GM21360 (cell line): ENCODE measurements around the gene PAX1.

Experiments
- ATAC-seq: cut with Tn5 transposase; IDR thresholded peaks from one replicate; pipeline ENCODE4 v1.9.1; 2021; ENCODE audit warnings: mild to moderate bottlenecking, moderate library complexity; ENCODE audit not compliant: unreplicated experiment

The PAX1 gene

DNA sequence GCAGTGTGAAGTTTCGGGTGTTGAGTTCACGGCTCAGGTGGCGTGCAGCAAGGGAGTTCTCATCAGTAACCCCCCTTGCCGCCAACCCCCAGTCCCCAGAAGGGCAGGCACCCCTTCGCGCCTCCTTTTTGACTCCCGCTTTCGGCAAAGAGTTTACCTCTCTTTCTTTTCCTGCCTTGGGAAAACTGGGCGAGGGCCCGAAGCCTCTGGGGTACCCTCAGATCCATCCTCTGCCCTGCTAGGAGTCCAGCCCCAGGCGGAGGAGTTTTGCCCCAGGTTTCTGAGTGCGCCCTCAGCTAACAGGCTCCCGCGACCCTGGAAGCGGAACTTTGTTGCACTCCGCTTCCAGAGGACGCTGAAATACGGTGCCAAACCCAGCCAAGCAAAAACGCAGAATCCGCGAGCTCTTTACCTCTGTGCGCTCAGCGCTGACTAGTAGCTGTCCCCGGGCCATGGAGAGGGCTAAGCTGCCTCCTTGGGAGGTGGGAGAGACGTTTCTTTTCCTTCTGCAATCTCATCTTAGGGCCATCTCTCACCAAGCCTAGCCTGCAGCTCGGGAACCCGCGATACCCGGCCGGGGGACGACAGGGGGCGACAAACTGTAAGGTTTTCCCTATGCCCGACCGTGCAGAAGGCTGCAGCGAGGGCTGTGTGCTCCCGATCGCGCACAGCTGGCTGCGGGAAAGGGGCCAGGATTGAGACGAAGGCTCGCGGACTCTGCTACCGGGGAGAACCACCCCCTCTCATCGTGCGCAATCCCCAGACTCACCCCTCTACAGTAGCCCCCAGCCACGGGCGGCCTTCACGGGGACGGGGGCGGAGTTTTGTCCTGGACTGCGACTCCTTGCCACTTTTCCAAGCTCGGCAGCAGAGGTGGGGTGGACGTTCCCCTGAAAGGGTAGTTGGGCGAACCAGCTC is 2.7 kb upstream of the PAX1 start:
- ATAC-seq = no peak

DNA sequence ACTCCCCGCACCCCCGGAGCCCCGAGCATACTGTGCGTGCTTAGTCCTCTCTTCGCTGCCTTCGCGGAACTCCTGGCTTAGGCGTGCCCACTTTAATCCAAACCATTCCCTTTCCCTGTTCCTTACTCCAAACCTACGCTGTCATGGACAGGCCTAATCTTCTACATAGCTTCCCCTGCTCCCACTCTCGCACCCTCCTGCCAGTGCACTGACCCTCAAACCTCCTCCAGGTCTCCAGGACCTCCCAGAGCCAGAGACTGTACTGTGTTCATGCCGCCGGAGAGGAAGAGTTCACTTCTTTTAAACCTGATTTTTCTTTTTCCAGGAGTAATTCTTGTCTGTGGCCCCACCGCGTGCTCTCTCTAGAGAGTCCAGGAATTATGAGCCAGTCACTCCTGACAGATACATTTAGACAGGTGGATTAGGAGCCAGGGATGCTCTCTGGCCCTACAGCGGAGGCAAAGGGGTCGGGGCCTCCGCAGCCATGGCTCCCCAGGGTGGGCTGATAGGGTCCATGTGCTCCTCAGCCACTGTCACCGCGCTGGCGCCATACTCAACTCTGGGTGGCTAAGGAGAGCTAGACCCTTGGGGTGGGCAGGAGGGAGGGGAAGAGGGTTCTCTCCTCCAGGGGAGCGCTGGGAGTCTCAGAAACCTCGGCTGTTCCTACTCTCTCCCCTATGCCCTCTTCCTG is 1.6 kb upstream of the PAX1 start:
- ATAC-seq = no peak

DNA sequence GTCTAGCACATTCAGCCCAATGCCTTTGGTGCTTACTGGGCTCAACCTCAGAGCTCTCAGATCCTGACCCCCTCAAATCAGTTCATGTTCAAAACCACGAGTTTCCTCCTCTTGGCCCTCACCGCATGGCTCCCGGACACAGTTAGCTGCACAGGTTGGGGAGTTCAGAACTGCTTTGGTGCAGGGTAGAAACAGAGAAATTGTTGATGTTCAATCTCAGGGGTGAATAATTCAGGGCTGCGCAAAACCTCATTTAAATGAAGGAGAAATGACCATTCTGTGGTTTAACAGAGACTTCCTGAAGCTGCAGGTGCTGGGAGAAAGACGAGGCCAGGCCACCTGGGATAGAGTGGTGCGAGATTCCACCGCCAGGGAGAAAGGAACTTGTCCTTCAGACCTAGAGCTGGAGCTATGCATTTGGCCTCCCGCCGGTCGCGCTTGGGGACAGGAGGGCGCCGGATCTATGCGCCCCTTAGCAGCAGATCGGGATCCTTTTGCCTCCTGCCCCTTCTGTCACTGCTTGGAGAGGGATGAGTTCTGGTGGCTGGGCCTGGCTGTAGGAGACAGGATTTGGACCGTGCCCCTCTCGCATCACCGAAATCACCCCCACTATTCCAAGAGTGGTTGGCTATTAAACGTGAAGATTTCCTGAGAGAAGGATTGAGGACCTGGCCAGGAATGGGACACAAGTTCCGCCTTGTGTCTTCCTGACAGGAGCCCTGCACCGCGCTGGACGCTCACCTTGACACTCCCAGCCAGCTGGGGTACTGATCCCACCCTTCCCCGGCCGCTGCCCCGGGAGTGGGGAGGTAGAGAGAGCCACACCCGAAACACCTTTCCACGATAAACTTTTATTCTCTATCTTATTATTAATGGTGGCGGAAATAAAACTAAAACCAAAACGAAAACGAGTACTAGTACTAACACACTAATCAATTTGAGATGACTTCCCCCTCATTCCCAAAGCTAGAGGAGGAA is 767 bp upstream of the PAX1 start:
- no peak for ATAC-seq

DNA sequence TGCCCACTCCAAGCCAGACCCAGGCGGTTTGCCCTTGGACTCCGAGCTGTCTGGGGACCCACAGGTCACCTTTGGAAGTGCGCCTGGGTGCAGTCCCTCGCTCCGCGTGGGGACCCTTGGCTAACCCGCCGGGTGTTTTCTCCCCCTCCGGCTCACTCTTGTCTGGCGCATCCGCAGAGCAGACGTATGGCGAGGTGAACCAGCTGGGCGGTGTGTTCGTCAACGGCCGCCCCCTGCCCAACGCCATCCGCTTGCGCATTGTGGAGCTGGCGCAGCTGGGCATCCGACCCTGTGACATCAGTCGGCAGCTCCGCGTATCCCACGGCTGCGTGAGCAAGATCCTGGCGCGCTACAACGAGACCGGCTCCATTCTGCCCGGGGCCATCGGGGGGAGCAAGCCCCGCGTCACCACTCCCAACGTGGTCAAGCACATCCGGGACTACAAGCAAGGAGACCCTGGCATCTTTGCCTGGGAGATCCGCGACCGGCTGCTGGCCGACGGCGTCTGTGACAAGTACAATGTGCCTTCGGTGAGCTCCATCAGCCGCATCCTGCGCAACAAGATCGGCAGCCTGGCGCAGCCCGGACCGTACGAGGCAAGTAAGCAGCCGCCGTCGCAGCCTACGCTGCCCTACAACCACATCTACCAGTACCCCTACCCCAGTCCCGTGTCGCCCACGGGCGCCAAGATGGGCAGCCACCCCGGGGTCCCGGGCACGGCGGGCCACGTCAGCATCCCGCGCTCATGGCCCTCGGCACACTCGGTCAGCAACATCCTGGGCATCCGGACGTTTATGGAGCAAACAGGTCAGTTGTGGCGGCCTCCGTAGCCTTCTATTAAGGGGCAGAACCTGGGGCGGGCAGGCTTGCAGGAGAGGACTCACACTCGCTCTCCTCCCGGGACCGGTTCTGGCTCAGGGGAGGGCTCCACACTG is 1.1 kb downstream of the PAX1 start:
- ATAC-seq = no peak

DNA sequence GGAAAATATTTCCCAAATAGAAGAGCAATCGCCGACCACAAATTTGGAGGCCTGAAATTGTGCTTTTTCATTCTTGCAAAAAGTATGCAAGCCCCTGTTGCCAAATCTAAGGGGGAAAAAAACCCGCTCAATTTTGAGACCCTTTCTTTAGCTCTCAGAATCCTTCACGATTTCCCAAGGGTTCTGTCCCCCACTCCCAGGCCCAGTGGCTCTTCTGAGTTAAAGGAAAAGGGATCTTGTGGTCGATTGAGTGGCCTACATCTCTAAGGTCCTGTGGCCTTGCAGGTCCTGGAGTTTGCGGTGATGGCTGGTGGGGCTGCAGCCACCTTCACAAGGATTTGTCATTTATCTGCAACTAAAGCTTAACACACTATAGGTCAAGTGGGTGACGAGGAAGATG is 1.8 kb downstream of the PAX1 start:
- no peak for ATAC-seq

DNA sequence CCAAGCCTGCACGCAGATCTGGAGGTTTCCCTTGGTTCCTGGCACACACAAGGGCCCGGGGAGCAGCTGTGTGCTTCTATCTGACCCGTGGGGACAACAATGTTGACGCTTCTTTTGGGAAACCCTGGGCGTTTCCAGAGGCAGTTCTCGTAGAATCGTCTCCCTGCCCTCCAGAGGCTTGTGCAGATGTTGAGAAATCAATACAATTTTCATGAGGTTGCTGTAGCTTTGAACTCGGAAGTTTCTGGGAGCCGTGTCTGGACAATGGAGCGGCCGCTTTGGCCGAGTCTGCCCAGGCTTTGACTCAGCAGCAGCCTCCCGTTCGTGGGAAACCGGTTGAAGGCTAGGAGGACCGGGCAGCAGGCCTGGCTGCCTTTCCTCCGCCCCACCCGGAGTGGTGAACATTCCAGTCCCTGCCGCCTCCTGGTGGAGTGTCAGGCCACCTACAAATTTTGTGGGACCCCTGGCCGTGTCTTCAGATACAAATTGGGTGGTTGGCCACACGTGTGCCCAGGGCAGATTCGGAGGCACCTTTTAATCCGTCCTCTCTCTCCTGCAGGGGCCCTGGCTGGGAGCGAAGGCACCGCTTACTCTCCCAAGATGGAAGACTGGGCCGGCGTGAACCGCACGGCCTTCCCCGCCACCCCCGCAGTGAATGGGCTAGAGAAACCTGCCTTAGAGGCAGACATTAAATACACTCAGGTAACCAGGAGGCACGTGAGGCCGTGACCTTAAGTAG is 2.7 kb downstream of the PAX1 start:
- no peak for ATAC-seq

DNA sequence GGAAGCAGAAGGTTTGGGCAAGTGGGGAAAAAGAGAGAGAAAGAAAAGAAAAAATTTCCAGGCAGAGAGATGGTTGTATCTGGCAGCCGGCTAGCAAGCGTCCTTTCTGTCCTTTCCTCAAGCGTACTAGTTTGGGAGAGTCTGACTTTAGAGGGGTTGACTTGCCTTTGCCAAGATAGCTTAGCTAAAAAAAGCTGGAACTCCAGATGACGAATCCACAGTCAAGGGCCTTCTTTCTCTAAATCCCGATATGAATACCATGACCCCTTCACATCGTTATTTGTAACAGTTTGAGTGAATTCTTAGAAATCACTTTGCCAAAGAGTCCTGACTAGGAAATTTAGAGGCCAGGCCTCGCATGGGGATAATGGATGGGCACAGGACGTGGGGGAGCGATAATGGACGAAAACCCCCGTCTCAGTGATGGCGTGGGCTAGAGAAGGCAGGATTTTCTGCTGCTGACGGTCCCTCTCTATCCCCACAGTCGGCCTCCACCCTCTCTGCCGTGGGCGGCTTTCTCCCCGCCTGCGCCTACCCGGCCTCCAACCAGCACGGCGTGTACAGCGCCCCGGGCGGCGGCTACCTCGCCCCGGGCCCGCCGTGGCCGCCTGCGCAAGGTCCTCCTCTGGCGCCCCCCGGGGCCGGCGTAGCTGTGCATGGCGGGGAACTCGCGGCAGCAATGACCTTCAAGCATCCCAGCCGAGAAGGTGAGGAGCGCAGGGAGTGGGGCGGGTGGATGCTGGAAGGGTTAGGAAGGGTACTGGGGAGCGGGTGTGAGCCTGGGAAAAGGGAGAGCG is 3.5 kb downstream of the PAX1 start:
- no peak for ATAC-seq

DNA sequence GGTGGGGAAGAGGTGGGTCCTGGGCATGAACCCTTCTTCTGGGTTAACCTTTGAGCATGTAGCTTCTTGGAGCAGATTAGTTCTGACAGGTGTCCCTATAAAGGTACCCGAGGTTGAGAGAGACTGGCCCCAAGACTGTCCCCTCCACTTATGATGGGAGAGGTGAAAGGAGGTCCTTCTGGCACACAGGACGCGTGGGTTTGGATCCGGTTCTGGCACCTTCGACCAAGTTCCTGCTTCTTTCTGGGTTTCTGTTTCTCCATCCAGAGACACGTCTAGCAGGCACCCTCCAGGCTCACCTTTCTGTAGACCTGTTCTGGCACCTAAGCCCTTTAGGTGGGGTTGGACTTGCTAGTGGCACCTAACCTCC is 4.1 kb downstream of the PAX1 start:
- no peak for ATAC-seq

DNA sequence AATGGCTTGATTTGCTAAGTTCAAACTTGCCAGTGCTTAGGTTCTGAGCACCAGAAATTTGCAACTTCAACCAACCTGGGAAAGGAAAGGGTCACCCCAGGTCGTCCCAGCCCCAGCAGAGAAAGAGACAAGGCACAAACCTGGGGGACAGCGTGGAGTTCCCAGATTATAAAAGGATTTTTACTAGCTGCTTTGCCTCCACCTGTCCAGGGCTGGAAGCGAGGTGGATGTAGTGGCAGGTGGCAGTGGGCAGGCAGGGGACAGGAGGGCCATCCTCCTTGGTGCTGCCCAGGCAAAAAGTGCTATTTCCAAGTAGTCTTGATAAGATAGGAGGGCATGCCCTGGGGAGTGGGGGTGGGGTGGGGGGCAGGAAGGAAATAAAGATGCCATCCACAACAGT is 4.9 kb downstream of the PAX1 start:
- ATAC-seq = no peak

DNA sequence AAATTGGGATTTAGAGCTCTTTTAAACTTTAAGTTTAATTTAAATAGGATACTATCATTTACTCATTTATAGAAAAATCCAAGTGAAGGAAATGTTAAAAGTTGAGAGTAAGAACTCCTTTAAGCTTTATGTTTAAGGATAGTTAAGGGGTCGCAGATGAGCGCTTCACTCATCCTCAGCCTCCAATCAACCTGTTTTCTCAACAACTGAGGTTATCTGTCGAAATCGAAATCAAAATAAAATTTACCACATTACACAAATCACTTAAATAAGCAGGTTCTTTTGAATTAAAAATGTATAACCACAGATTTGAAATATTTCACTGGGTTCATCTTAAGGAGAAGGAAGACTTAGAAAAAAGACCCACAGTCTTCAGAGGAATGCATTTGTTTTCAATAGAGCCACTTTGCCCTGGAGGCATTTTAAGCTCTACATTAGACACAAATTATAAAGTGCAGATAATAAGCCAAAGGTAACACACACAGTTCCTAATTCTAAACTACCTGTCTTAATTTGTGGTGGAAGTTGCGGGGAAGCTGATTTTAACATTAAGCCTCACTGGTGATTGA is 5.5 kb downstream of the PAX1 start:
- ATAC-seq = no peak

DNA sequence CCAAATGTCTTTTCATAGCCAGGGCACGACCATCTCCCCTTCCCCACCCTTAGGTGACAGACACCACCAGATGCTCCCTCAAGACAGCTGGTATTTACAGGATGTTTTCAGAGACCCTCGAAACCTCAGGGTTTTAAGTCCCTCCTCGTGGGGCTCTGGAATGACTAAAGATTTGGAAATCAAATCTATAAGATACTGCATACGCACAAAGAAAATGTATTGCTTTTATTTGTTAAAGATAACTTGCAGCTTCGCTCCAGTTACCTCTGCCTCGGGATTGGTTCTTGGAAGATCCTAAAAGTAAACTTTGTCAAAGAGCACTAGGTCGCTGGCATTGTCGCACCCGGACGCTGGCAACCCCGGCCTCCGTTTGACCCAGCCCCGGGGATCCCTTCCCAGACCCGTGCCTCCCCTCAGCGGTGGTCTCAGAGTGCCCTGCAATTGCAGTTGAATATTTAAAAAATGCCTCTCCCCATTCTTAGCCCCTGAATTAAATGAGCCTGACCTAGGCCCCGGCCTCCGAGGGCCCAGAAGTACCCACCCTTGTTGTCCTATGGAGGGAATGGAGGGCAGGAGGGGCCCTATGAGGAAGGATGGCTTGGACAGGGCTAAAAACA is 7.1 kb downstream of the PAX1 start:
- no peak for ATAC-seq

DNA sequence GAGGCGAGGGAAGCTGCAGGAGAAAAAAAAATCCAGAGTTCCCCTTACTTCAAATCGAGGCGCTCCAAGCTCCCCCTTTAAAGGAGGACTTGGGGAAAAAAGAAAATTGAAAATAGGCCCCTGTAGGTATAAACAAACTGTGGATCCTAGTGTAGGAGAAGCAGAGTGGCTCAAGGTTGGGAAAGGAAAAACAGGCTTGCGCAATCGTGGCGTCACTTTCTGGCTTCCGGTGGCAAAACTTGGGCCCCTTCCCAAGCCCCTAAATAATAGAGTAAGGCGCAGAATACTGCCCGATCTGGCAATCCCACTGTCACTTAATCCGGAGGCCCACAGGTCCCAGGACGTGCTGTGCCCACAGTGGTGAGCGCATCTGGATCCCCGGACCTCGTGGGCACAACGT is 8.0 kb downstream of the PAX1 start:
- no peak for ATAC-seq

DNA sequence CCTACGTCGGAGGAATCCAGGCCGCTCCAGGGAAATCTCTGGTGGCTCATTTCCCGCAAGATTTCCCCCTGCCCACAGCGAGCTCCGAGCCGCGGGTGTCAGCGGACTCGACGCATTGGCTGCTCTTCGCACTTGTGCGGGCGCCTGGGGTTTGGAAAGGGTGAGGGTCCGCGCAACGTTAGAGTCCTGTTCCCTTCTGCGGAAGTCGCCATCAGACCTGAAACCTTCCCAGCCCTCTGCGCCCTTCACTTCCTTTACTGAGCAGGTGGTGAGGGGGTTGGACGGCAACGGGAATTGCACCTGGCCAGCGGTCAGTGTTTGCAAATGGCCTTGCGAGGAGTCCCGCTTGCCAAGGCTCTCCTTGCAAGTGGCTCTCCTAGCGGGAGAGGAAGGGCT is 8.4 kb downstream of the PAX1 start:
- no peak for ATAC-seq

DNA sequence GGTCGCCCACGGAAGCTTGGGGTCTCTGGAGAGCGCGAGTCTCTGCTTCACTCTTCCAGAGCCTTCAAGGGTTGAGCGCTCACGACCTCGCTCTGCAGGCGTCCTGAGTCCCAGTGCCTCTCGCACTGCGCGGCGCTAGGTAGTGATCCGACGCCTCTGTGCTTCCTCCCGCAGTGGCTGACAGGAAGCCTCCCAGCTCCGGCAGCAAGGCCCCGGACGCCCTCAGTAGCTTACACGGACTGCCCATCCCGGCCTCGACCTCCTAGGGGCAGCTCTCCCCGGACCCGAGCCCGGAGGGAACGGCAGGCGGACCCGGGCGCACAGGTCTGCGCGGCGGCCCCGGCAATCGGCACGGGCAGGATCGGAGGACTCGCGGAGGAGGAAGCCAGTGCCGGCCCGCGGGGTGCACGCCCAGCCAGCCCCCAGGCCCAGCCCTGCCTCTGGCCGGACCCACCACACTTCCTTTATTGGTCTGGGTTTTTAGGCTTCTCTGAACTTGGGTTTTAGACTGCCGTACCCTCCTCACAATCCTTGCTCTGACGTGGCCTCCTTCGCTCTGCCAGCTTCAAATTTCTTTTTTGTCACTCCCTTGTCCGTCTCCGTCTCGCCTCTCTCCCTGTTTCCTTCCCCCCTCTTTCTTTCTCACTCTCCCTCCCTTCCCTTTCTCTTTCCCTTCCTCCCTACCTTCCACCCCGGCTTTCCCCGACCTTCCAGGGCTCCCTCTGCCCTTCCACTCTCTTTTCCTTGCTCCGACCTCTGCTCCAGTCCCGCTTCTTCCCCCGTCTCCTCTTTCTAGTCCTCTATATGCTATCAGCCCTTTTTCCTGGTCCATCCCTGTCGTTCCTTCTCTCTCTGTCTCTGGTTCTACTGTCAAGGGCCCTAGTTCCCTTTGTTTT is 9.1 kb downstream of the PAX1 start:
- ATAC-seq = no peak

DNA sequence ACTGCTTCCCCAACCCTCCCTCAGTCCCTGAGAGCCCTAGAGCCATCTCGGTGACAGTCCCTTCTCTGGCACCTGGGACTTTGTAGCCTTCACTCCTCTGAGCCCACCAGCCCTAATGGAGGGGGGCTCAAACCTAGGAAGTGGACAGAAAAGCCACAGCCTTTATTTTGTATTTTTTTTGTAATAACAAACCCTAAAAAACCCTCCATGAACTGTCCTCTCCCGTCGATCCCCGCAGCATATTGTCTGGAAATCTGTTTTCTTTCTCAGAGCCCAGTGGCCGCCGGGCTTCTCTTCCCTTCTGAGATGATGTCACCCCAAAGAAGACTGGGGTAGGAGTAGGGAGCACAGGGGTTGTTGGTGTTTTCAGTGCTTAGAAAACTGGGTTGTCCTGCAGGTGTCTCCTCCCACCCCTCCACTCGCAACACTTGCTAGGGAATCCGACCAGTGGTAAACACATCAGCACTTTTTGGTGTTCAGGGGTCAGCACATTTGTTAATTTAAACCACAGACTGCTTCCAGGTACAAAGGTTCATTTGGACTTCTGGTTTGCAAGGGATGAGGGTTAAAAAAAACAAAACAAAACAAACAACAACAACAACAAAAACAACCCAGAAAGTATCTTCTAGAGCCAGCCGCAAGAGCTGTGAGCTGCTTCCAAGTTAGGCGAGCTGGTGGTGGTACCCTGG is 9.9 kb downstream of the PAX1 start:
- no peak for ATAC-seq

DNA sequence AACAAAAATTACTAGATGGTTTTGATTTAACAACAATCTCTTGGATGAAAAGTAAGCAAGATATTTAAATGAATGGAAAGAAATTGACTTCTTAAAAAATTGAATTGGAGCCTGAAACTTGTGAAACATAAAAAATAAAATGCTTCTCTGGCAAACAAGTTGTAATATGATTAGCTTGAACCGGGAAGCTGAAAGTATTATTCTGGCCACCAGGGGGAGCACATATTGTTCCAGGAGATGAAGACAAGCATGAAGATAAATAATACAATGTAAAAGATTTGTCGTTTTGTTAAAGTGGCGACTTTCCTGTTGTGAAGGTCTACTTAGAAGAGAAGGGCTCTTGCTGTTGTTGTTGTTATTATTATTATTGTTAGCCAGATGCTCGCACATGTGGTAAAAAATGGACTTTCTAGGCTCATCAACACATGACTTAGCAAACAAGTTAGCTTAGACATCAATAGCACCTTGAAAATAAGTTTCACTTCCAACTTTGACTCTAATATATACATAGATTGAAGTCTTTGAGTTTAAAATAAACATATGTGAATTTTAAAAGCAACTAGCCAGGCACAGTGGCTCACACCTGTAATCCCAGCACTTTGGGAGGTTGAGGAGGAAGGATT is 14.2 kb downstream of the PAX1 start:
- ATAC-seq = peak; percentile 62
